ENCODE data around the gene PGBD5. TPM values are rescaled to one million over a fixed set of nuclear protein-coding genes. Genes with fewer than 3 reads are reported as not detected.

The PGBD5 gene
- polyA plus RNA-seq, 3 donors: 0.44 TPM; not detected in 2

GRCh38 chr1:230379462-230379861 lies 46.7 kb downstream of the PGBD5 start:
- no peak for DNase-seq
- Mint-ChIP-seq H3K9me3 (peaks cover 9 to 17% (median 13%) of the 10 kb centered on the region in 7 donors), H3K36me3 (no peaks in the 10 kb centered on the region), H3K27ac (no peak overlapping the region), H3K27me3 (ENCODE audit: low read depth in 3 of 3) (peaks cover 5 to 19% (median 17%) of the 10 kb centered on the region in 3 donors), H3K4me3 (no peak overlapping the region), H3K4me1 (no peaks in the 10 kb centered on the region)
- intact Hi-C loops (cut with micrococcal nuclease): no loop called here
- Histone ChIP-seq H4K20me1 (ENCODE audit: insufficient read depth, low read length) (no peaks in the 10 kb centered on the region), H2AFZ (ENCODE audit: insufficient read depth, low read depth, low read length, poor library complexity, severe bottlenecking) (no peak overlapping the region), H3K9me3 (replicated peaks in 1 of 2; ENCODE audit: control insufficient read depth in 1 of 2, insufficient read depth in 1 of 2, low read length in 2 of 2) (peaks cover 13 to 19% of the 10 kb centered on the region in 2 donors), H3K4me2 (replicated peaks; ENCODE audit: extremely low read depth, low read length, poor library complexity, severe bottlenecking) (no peak overlapping the region), H3K27me3 (ENCODE audit: control insufficient read depth in 2 of 2, insufficient read depth in 2 of 2, low read length in 2 of 2) (no peaks in the 10 kb centered on the region), H3K27ac (ENCODE audit: low read depth in 1 of 2, low read length in 2 of 2) (no peak overlapping the region), H3K4me3 (replicated peaks in 1 of 3; ENCODE audit: low read depth in 2 of 3, low read length in 3 of 3) (no peak overlapping the region), H3K4me1 (ENCODE audit: control insufficient read depth in 1 of 2, insufficient read depth in 2 of 2, low read length in 2 of 2) (no peaks in the 10 kb centered on the region), H3K9ac (ENCODE audit: insufficient read depth, low read length, poor library complexity, severe bottlenecking) (no peak overlapping the region), H3K36me3 (replicated peaks in 1 of 2; ENCODE audit: control insufficient read depth in 1 of 2, insufficient read depth in 2 of 2, low read length in 2 of 2) (no peaks in the 10 kb centered on the region), H3K79me2 (ENCODE audit: insufficient read depth, low read length) (no peaks in the 10 kb centered on the region)
- TF ChIP-seq CTCF (IDR thresholded peaks at IDR 0.05): no peak
- 100% methylated on average over 2 of the region's 3 CpGs for WGBS (ENCODE audit: insufficient coverage)

- no peak overlapping the region for H3K27ac ChIP-seq (ENCODE audit: low read depth in 1 of 2, low read length in 2 of 2)
- H3K79me2 ChIP-seq (ENCODE audit: insufficient read depth, low read length): no peaks in the 10 kb centered on the region
- H3K27me3 ChIP-seq (ENCODE audit: control insufficient read depth in 2 of 2, insufficient read depth in 2 of 2, low read length in 2 of 2): no peaks in the 10 kb centered on the region
- no peak overlapping the region for H3K4me2 ChIP-seq (replicated peaks; ENCODE audit: extremely low read depth, low read length, poor library complexity, severe bottlenecking)
- intact Hi-C loops (cut with micrococcal nuclease): no loop called here
- H3K36me3 ChIP-seq (replicated peaks in 1 of 2; ENCODE audit: control insufficient read depth in 1 of 2, insufficient read depth in 2 of 2, low read length in 2 of 2): no peaks in the 10 kb centered on the region
- no peak overlapping the region for H3K27ac Mint-ChIP-seq
- H2AFZ ChIP-seq (ENCODE audit: insufficient read depth, low read depth, low read length, poor library complexity, severe bottlenecking): no peak overlapping the region
- DNase-seq: no peak
- no peaks in the 10 kb centered on the region for H4K20me1 ChIP-seq (ENCODE audit: insufficient read depth, low read length)
- no peak overlapping the region for H3K4me3 ChIP-seq (replicated peaks in 1 of 3; ENCODE audit: low read depth in 2 of 3, low read length in 3 of 3)
- H3K27me3 Mint-ChIP-seq (ENCODE audit: low read depth in 3 of 3): peaks cover 5 to 20% (median 17%) of the 10 kb centered on the region in 3 donors
- H3K4me1 ChIP-seq (ENCODE audit: control insufficient read depth in 1 of 2, insufficient read depth in 2 of 2, low read length in 2 of 2): no peaks in the 10 kb centered on the region
- peaks cover 13 to 19% of the 10 kb centered on the region in 2 donors for H3K9me3 ChIP-seq (replicated peaks in 1 of 2; ENCODE audit: control insufficient read depth in 1 of 2, insufficient read depth in 1 of 2, low read length in 2 of 2)
- no CpG with 5 or more reads among the region's 2 CpGs for WGBS (ENCODE audit: insufficient coverage)
- no peak for TF ChIP-seq CTCF (IDR thresholded peaks at IDR 0.05)
- H3K4me3 Mint-ChIP-seq: no peak overlapping the region
- no peak overlapping the region for H3K9ac ChIP-seq (ENCODE audit: insufficient read depth, low read length, poor library complexity, severe bottlenecking)
- no peaks in the 10 kb centered on the region for H3K4me1 Mint-ChIP-seq
- H3K9me3 Mint-ChIP-seq: peaks cover 9 to 17% (median 13%) of the 10 kb centered on the region in 7 donors
- H3K36me3 Mint-ChIP-seq: no peaks in the 10 kb centered on the region
Observed at GRCh38 chr1:230377851-230378250, 48.3 kb downstream of the PGBD5 start.

All from CD14-positive monocyte (primary cell).